Measurements from ENCODE around the gene RFWD3. TPM values are rescaled to one million over a fixed set of nuclear protein-coding genes. Genes with fewer than 3 reads are reported as not detected.
A peak's percentile ranks its signal among the peaks of the same experiment; 100 is the strongest.

The RFWD3 gene
- total RNA-seq, 1 experiment from 2014 or later: 37.5 TPM

- DNase-seq (ENCODE audit: low read depth): no peak
Measured at GRCh38 chr16:74622005-74622404, 44.7 kb downstream of the RFWD3 start.

GRCh38 chr16:74617206-74617788 lies 49.4 kb downstream of the RFWD3 start:
- DNase-seq (ENCODE audit: low read depth): no peak

- DNase-seq (ENCODE audit: low read depth): peak; percentile 17
Measured at GRCh38 chr16:74611721-74612120, 55.0 kb downstream of the RFWD3 start.

GRCh38 chr16:74608944-74609343 lies 57.7 kb downstream of the RFWD3 start:
- peak; percentile 76 for DNase-seq (ENCODE audit: low read depth)

GRCh38 chr16:74608381-74608780 lies 58.3 kb downstream of the RFWD3 start:
- DNase-seq (ENCODE audit: low read depth): no peak

GRCh38 chr16:74607962-74608356 lies 58.7 kb downstream of the RFWD3 start:
- DNase-seq (ENCODE audit: low read depth): peak; percentile 39

GRCh38 chr16:74607310-74607961 lies 59.2 kb downstream of the RFWD3 start:
- no peak for DNase-seq (ENCODE audit: low read depth)

- peak; percentile 88 for DNase-seq (ENCODE audit: low read depth)
Measured at GRCh38 chr16:74606521-74607309, 60.0 kb downstream of the RFWD3 start, which contains the start of gene GLG1. Gene GLG1 (minus strand): TSS chr16:74607114. CDS start chr16:74607094, 20 bp downstream.

GRCh38 chr16:74605746-74606520 lies 60.7 kb downstream of the RFWD3 start:
- no peak for DNase-seq (ENCODE audit: low read depth)

GRCh38 chr16:74605332-74605731 lies 61.3 kb downstream of the RFWD3 start:
- DNase-seq (ENCODE audit: low read depth): no peak

- DNase-seq (ENCODE audit: low read depth): peak; percentile 40
Measured at GRCh38 chr16:74603848-74604247, 62.8 kb downstream of the RFWD3 start.

GRCh38 chr16:74601126-74601871 lies 65.4 kb downstream of the RFWD3 start:
- no peak for DNase-seq (ENCODE audit: low read depth)

- no peak for DNase-seq (ENCODE audit: low read depth)
Measured at GRCh38 chr16:74596586-74596985, 70.1 kb downstream of the RFWD3 start.

- DNase-seq (ENCODE audit: low read depth): no peak
Measured at GRCh38 chr16:74592847-74593246, 73.8 kb downstream of the RFWD3 start.

- no peak for DNase-seq (ENCODE audit: low read depth)
Measured at GRCh38 chr16:74591876-74592650, 74.6 kb downstream of the RFWD3 start.

- DNase-seq (ENCODE audit: low read depth): no peak
Measured at GRCh38 chr16:74586948-74587347, 79.7 kb downstream of the RFWD3 start.

- DNase-seq (ENCODE audit: low read depth): no peak
Measured at GRCh38 chr16:74585846-74586443, 80.7 kb downstream of the RFWD3 start.

GRCh38 chr16:74583926-74584666 lies 82.6 kb downstream of the RFWD3 start:
- DNase-seq (ENCODE audit: low read depth): no peak

- DNase-seq (ENCODE audit: low read depth): no peak
Measured at GRCh38 chr16:74582970-74583369, 83.7 kb downstream of the RFWD3 start.
